Measurements from ENCODE around the gene DDX51.

DNA sequence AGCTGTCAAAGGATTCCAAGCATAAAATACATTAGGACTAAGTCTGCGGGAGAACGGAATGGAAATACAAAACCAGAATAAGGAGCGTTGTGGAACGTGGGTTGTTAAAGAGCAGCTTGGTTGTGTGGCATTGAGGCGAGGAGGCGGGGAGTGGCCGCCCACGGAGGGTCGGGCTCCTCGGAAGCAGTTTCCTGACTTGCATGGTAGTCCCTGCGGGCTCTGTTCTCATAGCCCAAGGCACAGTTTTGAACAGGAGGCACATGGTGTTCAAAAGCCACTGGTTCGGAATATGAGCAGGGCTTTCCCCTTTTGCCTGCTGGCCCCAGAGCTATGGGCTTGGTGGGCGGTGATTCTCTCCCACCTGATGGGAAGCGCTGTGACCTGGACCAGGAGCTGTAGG, 12.2 kb downstream of the DDX51 start:
- TF ChIP-seq CTCF (IDR thresholded peaks at IDR 0.05; ENCODE audit: insufficient read depth, low read length) (no peak), SPI1 (IDR thresholded peaks at IDR 0.05; ENCODE audit: borderline replicate concordance, low read depth) (no peak), POLR2AphosphoS5 (IDR thresholded peaks at IDR 0.05; ENCODE audit: low read depth) (no peak), REST (IDR thresholded peaks at IDR 0.05; ENCODE audit: insufficient replicate concordance, low read depth) (no peak), GABPA (IDR thresholded peaks at IDR 0.05; ENCODE audit: low read depth) (no peak)
